Astrocyte (in vitro differentiated cells and primary cell): ENCODE data around the gene MBNL2. TPM values are rescaled to one million over a fixed set of nuclear protein-coding genes. Genes with fewer than 3 reads are reported as not detected.

Source experiments
- DNase-seq: peaks from one replicate; pipeline ENCODE4 v3.0.0-alpha.2; 2010; ENCODE audit warnings: low read depth
- FAIRE-seq: peaks from 2 replicates; lab custom pipeline; 2011; peaks lifted over from hg19 to GRCh38; lab: Jason Lieb, UNC
- H2AFZ ChIP-seq: 2 replicates; pipeline ENCODE4 v1.6.0; 2012; ENCODE audit warnings: low read depth, low read length, inconsistent platforms
- H3K27ac ChIP-seq: 2 replicates; pipeline ENCODE4 v1.5.1; 2011; ENCODE audit warnings: low read depth, low read length, inconsistent platforms
- H3K27me3 ChIP-seq: 2 replicates; pipeline ENCODE4 v1.6.0; 2011; ENCODE audit warnings: low read length, inconsistent platforms; ENCODE audit not compliant: insufficient read depth
- H3K36me3 ChIP-seq: 2 replicates; pipeline ENCODE4 v1.5.1; 2011; ENCODE audit warnings: low read length, inconsistent platforms; ENCODE audit not compliant: insufficient read depth
- H3K4me1 ChIP-seq: 2 replicates; pipeline ENCODE4 v1.5.1; 2011; ENCODE audit warnings: low read length, inconsistent platforms; ENCODE audit not compliant: insufficient read depth
- H3K4me2 ChIP-seq: 2 replicates; pipeline ENCODE4 v1.6.0; 2012; ENCODE audit warnings: low read length, inconsistent platforms
- H3K4me3 ChIP-seq: 2 replicates; pipeline ENCODE4 v1.5.1; 2011; ENCODE audit warnings: low read depth, mild to moderate bottlenecking, low read length, inconsistent platforms; ENCODE audit not compliant: insufficient read depth
- H3K79me2 ChIP-seq: 2 replicates; pipeline ENCODE4 v1.6.0; 2012; ENCODE audit warnings: mild to moderate bottlenecking, low read length, inconsistent platforms; ENCODE audit not compliant: insufficient read depth
- H3K9ac ChIP-seq: 2 replicates; pipeline ENCODE4 v1.6.0; 2012; ENCODE audit warnings: mild to moderate bottlenecking, low read length, inconsistent platforms
- H3K9me3 ChIP-seq: 2 replicates; pipeline ENCODE4 v1.5.1; 2012; ENCODE audit warnings: low read depth, mild to moderate bottlenecking, low read length, inconsistent platforms; ENCODE audit not compliant: insufficient read depth
- H4K20me1 ChIP-seq: 2 replicates; pipeline ENCODE4 v1.6.0; 2012; ENCODE audit warnings: low read length, inconsistent platforms; ENCODE audit not compliant: insufficient read depth
- H3K27ac Mint-ChIP-seq: one replicate; pipeline ENCODE4 v1.8.0; 2021; ENCODE audit warnings: mild to moderate bottlenecking, mixed read lengths; ENCODE audit not compliant: unreplicated experiment
- H3K27me3 Mint-ChIP-seq: one replicate; pipeline ENCODE4 v1.8.0; 2021; ENCODE audit warnings: low read depth, mixed read lengths; ENCODE audit not compliant: unreplicated experiment
- H3K36me3 Mint-ChIP-seq: one replicate; pipeline ENCODE4 v1.8.0; 2021; ENCODE audit warnings: low read depth, mixed read lengths; ENCODE audit not compliant: unreplicated experiment
- H3K4me1 Mint-ChIP-seq: one replicate; pipeline ENCODE4 v1.8.0; 2021; ENCODE audit warnings: low read depth, mixed read lengths; ENCODE audit not compliant: unreplicated experiment
- H3K4me3 Mint-ChIP-seq: one replicate; pipeline ENCODE4 v1.8.0; 2021; ENCODE audit warnings: mild to moderate bottlenecking, moderate library complexity, mixed read lengths; ENCODE audit not compliant: unreplicated experiment
- H3K9me3 Mint-ChIP-seq: one replicate; pipeline ENCODE4 v1.8.0; 2021; ENCODE audit warnings: mild to moderate bottlenecking, mixed read lengths; ENCODE audit not compliant: unreplicated experiment
- CTCF ChIP-seq: IDR thresholded peaks from 2 replicates; pipeline ENCODE4 v1.5.1; 2011; ENCODE audit warnings: low read depth, mild to moderate bottlenecking, inconsistent platforms, low read length, moderate library complexity; ENCODE audit not compliant: insufficient read depth
- EZH2 ChIP-seq: IDR thresholded peaks from 2 replicates; pipeline ENCODE4 v1.6.1; 2012; ENCODE audit warnings: mild to moderate bottlenecking, low read length, inconsistent platforms; ENCODE audit not compliant: insufficient read depth
- total RNA-seq: library from RNA; stranded (reverse); gene quantifications from 2 replicates; pipeline ENCODE4 v1.2.1, GENCODE V29; 2021

The MBNL2 gene
- total RNA-seq, 1 donor from 2014 or later = 66.5 TPM

- no peaks in the 10 kb centered on the region for H3K27me3 ChIP-seq
- no peaks in the 10 kb centered on the region for H3K9me3 ChIP-seq
- peak overlapping the region; percentile 24 for H3K4me3 ChIP-seq
- peaks cover 61% of the 10 kb centered on the region for H3K4me1 Mint-ChIP-seq
- H3K4me2 ChIP-seq = peak overlapping the region; percentile 62
- H3K36me3 Mint-ChIP-seq = peaks cover 4% of the 10 kb centered on the region
- peaks cover 64% of the 10 kb centered on the region for H3K4me1 ChIP-seq
- peaks cover 67% of the 10 kb centered on the region for H3K79me2 ChIP-seq
- no peaks in the 10 kb centered on the region for H3K27me3 Mint-ChIP-seq
- H3K4me3 Mint-ChIP-seq = no peak overlapping the region
- FAIRE-seq = peak; percentile 78
- H3K27ac ChIP-seq = peak overlapping the region; percentile 97
- H3K36me3 ChIP-seq = no peaks in the 10 kb centered on the region
- H3K9me3 Mint-ChIP-seq = no peaks in the 10 kb centered on the region
- DNase-seq = peak; percentile 89
- TF ChIP-seq EZH2 (no peak), CTCF (no peak)
- H3K9ac ChIP-seq = peak overlapping the region; percentile 62
- H2AFZ ChIP-seq = no peak overlapping the region
- H4K20me1 ChIP-seq = peaks cover 11% of the 10 kb centered on the region
- peak overlapping the region; percentile 100 for H3K27ac Mint-ChIP-seq
Measured at GRCh38 chr13:97254816-97255215, 32.7 kb downstream of the MBNL2 start.

- H3K27me3 ChIP-seq = no peaks in the 10 kb centered on the region
- H3K36me3 ChIP-seq = no peaks in the 10 kb centered on the region
- peaks cover 4% of the 10 kb centered on the region for H4K20me1 ChIP-seq
- H3K4me3 ChIP-seq = no peak overlapping the region
- H3K79me2 ChIP-seq = peaks cover 67% of the 10 kb centered on the region
- no peak overlapping the region for H3K4me3 Mint-ChIP-seq
- peak overlapping the region; percentile 97 for H3K27ac ChIP-seq
- no peaks in the 10 kb centered on the region for H3K9me3 Mint-ChIP-seq
- peak overlapping the region; percentile 100 for H3K27ac Mint-ChIP-seq
- H3K9ac ChIP-seq = peak overlapping the region; percentile 62
- TF ChIP-seq EZH2 = no peak
- no peak for TF ChIP-seq CTCF
- H3K4me1 Mint-ChIP-seq = peaks cover 61% of the 10 kb centered on the region
- H3K27me3 Mint-ChIP-seq = no peaks in the 10 kb centered on the region
- H3K4me2 ChIP-seq = peak overlapping the region; percentile 62
- no peak for FAIRE-seq
- H3K9me3 ChIP-seq = no peaks in the 10 kb centered on the region
- no peak overlapping the region for H2AFZ ChIP-seq
- peaks cover 10% of the 10 kb centered on the region for H3K36me3 Mint-ChIP-seq
- H3K4me1 ChIP-seq = peaks cover 64% of the 10 kb centered on the region
- no peak for DNase-seq
Measured at GRCh38 chr13:97255515-97256021, 33.4 kb downstream of the MBNL2 start.

GRCh38 chr13:97256343-97256783, 34.2 kb downstream of the MBNL2 start:
- Histone ChIP-seq H3K79me2 (peaks cover 67% of the 10 kb centered on the region), H3K36me3 (no peaks in the 10 kb centered on the region), H3K9ac (peak overlapping the region; percentile 76), H3K4me3 (no peak overlapping the region), H3K4me1 (peaks cover 67% of the 10 kb centered on the region), H3K27ac (peak overlapping the region; percentile 97), H3K27me3 (no peaks in the 10 kb centered on the region), H2AFZ (no peak overlapping the region), H3K4me2 (peak overlapping the region; percentile 68), H3K9me3 (no peaks in the 10 kb centered on the region), H4K20me1 (no peaks in the 10 kb centered on the region)
- FAIRE-seq = peak; percentile 76
- no peak for TF ChIP-seq EZH2
- no peak for TF ChIP-seq CTCF
- Mint-ChIP-seq H3K4me1 (peaks cover 65% of the 10 kb centered on the region), H3K36me3 (peaks cover 10% of the 10 kb centered on the region), H3K4me3 (no peak overlapping the region), H3K27ac (peak overlapping the region; percentile 100), H3K27me3 (no peaks in the 10 kb centered on the region), H3K9me3 (no peaks in the 10 kb centered on the region)
- DNase-seq = peak; percentile 99
